Liver (tissue), 10 donors: ENCODE measurements around the gene CHTF8. TPM values are rescaled to one million over a fixed set of nuclear protein-coding genes. Genes with fewer than 3 reads are reported as not detected.

Experiments
- DNase-seq: peaks from one replicate; pipeline ENCODE4 v3.0.0-alpha.2; 2017; ENCODE audit warnings: low spot score
- H3K27ac ChIP-seq, 2 donors: one replicate each; pipeline ENCODE4 v1.7.0; 2013; ENCODE audit warnings: inconsistent platforms in 2 of 2, low read length in 2 of 2, control low read depth in 1 of 2, low read depth in 1 of 2, mild to moderate bottlenecking in 1 of 2
- H3K27me3 ChIP-seq, 4 donors: one replicate each; pipeline versions ENCODE4 v1.6.1 to v1.7.0; 2013; ENCODE audit warnings: low read length in 3 of 4, inconsistent platforms in 1 of 4, mild to moderate bottlenecking in 1 of 4, moderate library complexity in 1 of 4; ENCODE audit not compliant: control insufficient read depth in 4 of 4, insufficient read depth in 4 of 4
- H3K36me3 ChIP-seq, 4 donors: one replicate each; pipeline versions ENCODE4 v1.6.1 to v1.7.0; 2013; ENCODE audit warnings: low read length in 3 of 4, mild to moderate bottlenecking in 3 of 4, low read depth in 1 of 4, moderate library complexity in 1 of 4; ENCODE audit not compliant: control insufficient read depth in 4 of 4, insufficient read depth in 3 of 4
- H3K4me1 ChIP-seq, 4 donors: one replicate each; pipeline versions ENCODE4 v1.6.1 to v1.7.0; 2013; ENCODE audit warnings: low read length in 3 of 4, mild to moderate bottlenecking in 3 of 4, moderate library complexity in 1 of 4; ENCODE audit not compliant: control insufficient read depth in 4 of 4, insufficient read depth in 4 of 4
- H3K4me3 ChIP-seq, 3 donors: one replicate each; pipeline versions ENCODE4 v1.6.1 to v1.7.0; 2013; ENCODE audit warnings: low read length in 3 of 3, control low read depth in 1 of 3, low read depth in 1 of 3, mild to moderate bottlenecking in 1 of 3
- H3K9ac ChIP-seq, 2 donors: one replicate each; pipeline ENCODE4 v1.7.0; 2013; ENCODE audit warnings: low read length in 2 of 2, mild to moderate bottlenecking in 2 of 2, moderate library complexity in 2 of 2, control low read depth in 1 of 2, low read depth in 1 of 2
- H3K9me3 ChIP-seq, 4 donors: one replicate each; pipeline versions ENCODE4 v1.6.1 to v1.7.0; 2013; ENCODE audit warnings: low read length in 3 of 4; ENCODE audit not compliant: control insufficient read depth in 4 of 4
- FOXA1 ChIP-seq: IDR thresholded peaks from 2 replicates; pipeline ENCODE4 v1.6.1; 2016; ENCODE audit warnings: antibody characterized with exemption
- GABPA ChIP-seq, 2 donors: IDR thresholded peaks in 1 of 2; conservative IDR thresholded peaks in 1 of 2; 2 replicates each; pipeline ENCODE4 v1.6.1; 2016; ENCODE audit warnings: antibody characterized with exemption in 2 of 2, mild to moderate bottlenecking in 1 of 2, moderate library complexity in 1 of 2
- HNF4A ChIP-seq, 2 donors: conservative IDR thresholded peaks; 2 replicates each; pipeline ENCODE4 v1.6.1; 2016; ENCODE audit warnings: antibody characterized with exemption in 2 of 2, mild to moderate bottlenecking in 2 of 2
- JUND ChIP-seq, 2 donors: IDR thresholded peaks; 2 replicates each; pipeline ENCODE4 v1.6.1; 2016; ENCODE audit warnings: antibody characterized with exemption in 2 of 2
- RXRA ChIP-seq, 2 donors: IDR thresholded peaks; 2 replicates each; pipeline ENCODE4 v1.6.1; 2017 to 2018; ENCODE audit warnings: antibody characterized with exemption in 2 of 2, mild to moderate bottlenecking in 1 of 2
- WGBS: extraction: QIAGEN DNeasy Blood & Tissue Kit; methylation state at CpG from one replicate; pipeline ENCODE4 v1.1.7; 2013; 5-methylcytosine and 5-hydroxymethylcytosine counted together
- polyA plus RNA-seq, 2 donors: library from polyadenylated mRNA; stranded (reverse) in 1 of 2; unstranded in 1 of 2; fragments of 200-250 nt in 1 of 2; fragments of >200 nt in 1 of 2; fragmentation: Nextera tagmentation in 1 of 2; extraction: Ambion mirVana in 1 of 2; gene quantifications; one replicate each; pipeline versions ENCODE4 v1.2.1 to v1.2.3, GENCODE V29; 2013 to 2015
- small RNA-seq: library from RNA; depleted of rRNA; stranded (forward); fragments of <200 nt; gene quantifications from one replicate; pipeline ENCODE3, GENCODE V24; 2014
- total RNA-seq, 2 donors: library from RNA; depleted of rRNA; stranded (reverse); fragments of >200 nt; gene quantifications; one replicate each; pipeline ENCODE4 v1.2.3, GENCODE V29; 2014
- TF ChIP-seq, protein P1 (sequence below): fragments of 150-350 bp; IDR thresholded peaks from 2 replicates; pipeline ENCODE4 v1.5.1; 2017; ENCODE audit warnings: improper control_type of control experiment, low read depth, low read length; ENCODE audit not compliant: missing input control
- TF ChIP-seq, protein P2 (sequence below): IDR thresholded peaks from 2 replicates; pipeline ENCODE4 v1.6.1; 2016; ENCODE audit warnings: antibody characterized with exemption, mild to moderate bottlenecking
- donor health status: healthy.
- donor health status: healthy.
- donor health status: healthy.
- donor health status: healthy.
- donor health status: healthy.

CHTF8 gene
- total and polyA plus RNA-seq, 4 donors, result 15.2 to 56.9 (median 51.6) TPM

DNA sequence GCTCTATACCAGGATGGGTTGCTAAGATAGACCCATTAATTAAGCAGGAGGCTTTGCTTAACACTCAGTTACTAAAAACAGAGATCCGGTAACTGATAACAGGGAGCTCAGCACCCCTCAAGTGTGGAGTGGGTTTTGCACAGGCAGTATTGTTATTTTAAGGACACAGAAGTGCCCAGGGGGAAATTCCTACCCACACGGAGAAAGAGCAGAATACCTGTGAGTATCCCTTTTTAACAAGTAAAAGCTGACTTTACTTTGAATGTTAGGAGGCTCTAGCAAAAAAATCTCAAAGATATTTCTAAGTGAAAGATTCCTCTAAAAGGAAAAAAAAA lies 59.8 kb downstream of the CHTF8 start:
- Histone ChIP-seq H3K9me3 (no peaks in the 10 kb centered on the region), H3K4me3 (no peak overlapping the region), H3K4me1 (no peaks in the 10 kb centered on the region), H3K36me3 (no peaks in the 10 kb centered on the region), H3K9ac (no peak overlapping the region), H3K27ac (no peak overlapping the region), H3K27me3 (no peaks in the 10 kb centered on the region)
- WGBS, result 86% methylated on average over 2 of the region's 2 CpGs
- DNase-seq, result no peak
- TF ChIP-seq HNF4A (conservative IDR thresholded peaks at IDR 0.05) (no peak), RXRA (IDR thresholded peaks at IDR 0.05) (no peak)

DNA sequence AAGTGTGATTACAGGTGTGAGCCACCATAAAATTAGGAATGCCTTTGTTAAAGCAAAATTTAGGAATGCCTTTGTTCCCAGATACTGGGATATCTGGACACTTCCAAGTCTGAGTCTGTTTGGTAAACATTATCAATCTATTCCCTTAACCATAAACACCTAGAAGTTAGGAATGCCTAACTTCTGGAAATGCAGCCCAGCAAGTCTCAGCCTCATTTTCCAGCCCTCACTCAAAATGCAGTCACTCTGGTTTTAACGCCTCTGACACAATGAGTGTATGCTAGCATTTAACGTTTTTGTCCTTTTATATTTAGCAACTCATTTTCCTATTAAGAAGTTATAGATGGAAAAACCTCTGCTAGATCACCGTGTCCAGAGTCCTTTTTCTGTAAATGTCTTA lies 61.4 kb downstream of the CHTF8 start:
- no peak overlapping the region for H3K9ac ChIP-seq
- H3K4me3 ChIP-seq, result no peak overlapping the region
- no peak for DNase-seq
- H3K27me3 ChIP-seq, result no peaks in the 10 kb centered on the region
- 86% methylated on average over 3 of the region's 3 CpGs for WGBS
- no peaks in the 10 kb centered on the region for H3K4me1 ChIP-seq
- TF ChIP-seq HNF4A (conservative IDR thresholded peaks at IDR 0.05) (no peak), GABPA (IDR thresholded peaks at IDR 0.05 in 1 of 2, conservative IDR thresholded peaks at IDR 0.05 in 1 of 2) (no peak), FOXA1 (no peak)
- no peaks in the 10 kb centered on the region for H3K9me3 ChIP-seq
- H3K36me3 ChIP-seq, result no peaks in the 10 kb centered on the region
- H3K27ac ChIP-seq, result no peak overlapping the region

DNA sequence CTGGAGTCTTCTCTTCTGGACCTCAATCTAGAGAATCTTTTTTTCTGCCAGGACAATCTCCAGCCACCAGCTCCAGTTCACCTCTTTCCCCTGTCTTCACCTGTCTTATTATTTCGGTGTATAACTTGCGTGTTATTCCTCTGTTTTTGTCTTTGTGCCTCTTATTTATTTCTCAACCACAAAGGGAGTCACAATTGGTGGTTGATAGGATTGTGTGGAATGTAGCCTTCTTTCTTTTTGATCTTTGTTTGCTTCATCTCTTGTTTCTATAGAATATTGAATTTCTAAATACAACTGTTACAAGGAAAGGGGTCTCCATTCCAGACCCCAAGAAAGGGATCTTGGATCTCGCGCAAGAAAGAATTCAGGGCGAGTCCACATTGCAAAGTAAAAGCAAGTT lies 62.9 kb downstream of the CHTF8 start:
- no peak for DNase-seq
- Histone ChIP-seq H3K36me3 (peaks cover 0 to 3% (median 0%) of the 10 kb centered on the region in 4 donors), H3K27ac (no peak overlapping the region), H3K4me1 (no peaks in the 10 kb centered on the region), H3K27me3 (no peaks in the 10 kb centered on the region), H3K9me3 (no peaks in the 10 kb centered on the region), H3K4me3 (no peak overlapping the region), H3K9ac (no peak overlapping the region)
- 97% methylated on average over 5 of the region's 5 CpGs for WGBS
- TF ChIP-seq JUND (IDR thresholded peaks at IDR 0.05), result no peak
- TF ChIP-seq, protein P1, sequence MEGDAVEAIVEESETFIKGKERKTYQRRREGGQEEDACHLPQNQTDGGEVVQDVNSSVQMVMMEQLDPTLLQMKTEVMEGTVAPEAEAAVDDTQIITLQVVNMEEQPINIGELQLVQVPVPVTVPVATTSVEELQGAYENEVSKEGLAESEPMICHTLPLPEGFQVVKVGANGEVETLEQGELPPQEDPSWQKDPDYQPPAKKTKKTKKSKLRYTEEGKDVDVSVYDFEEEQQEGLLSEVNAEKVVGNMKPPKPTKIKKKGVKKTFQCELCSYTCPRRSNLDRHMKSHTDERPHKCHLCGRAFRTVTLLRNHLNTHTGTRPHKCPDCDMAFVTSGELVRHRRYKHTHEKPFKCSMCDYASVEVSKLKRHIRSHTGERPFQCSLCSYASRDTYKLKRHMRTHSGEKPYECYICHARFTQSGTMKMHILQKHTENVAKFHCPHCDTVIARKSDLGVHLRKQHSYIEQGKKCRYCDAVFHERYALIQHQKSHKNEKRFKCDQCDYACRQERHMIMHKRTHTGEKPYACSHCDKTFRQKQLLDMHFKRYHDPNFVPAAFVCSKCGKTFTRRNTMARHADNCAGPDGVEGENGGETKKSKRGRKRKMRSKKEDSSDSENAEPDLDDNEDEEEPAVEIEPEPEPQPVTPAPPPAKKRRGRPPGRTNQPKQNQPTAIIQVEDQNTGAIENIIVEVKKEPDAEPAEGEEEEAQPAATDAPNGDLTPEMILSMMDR, result no peak
- TF ChIP-seq, protein P2, sequence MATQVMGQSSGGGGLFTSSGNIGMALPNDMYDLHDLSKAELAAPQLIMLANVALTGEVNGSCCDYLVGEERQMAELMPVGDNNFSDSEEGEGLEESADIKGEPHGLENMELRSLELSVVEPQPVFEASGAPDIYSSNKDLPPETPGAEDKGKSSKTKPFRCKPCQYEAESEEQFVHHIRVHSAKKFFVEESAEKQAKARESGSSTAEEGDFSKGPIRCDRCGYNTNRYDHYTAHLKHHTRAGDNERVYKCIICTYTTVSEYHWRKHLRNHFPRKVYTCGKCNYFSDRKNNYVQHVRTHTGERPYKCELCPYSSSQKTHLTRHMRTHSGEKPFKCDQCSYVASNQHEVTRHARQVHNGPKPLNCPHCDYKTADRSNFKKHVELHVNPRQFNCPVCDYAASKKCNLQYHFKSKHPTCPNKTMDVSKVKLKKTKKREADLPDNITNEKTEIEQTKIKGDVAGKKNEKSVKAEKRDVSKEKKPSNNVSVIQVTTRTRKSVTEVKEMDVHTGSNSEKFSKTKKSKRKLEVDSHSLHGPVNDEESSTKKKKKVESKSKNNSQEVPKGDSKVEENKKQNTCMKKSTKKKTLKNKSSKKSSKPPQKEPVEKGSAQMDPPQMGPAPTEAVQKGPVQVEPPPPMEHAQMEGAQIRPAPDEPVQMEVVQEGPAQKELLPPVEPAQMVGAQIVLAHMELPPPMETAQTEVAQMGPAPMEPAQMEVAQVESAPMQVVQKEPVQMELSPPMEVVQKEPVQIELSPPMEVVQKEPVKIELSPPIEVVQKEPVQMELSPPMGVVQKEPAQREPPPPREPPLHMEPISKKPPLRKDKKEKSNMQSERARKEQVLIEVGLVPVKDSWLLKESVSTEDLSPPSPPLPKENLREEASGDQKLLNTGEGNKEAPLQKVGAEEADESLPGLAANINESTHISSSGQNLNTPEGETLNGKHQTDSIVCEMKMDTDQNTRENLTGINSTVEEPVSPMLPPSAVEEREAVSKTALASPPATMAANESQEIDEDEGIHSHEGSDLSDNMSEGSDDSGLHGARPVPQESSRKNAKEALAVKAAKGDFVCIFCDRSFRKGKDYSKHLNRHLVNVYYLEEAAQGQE, result no peak

Small RNA genes within 50 kb of the gene (small RNA-seq; reads per million reads assigned to genes)
- gene RNU6-22P, result not detected

Other genes starting within 250 kb of the CHTF8 start
- under 1 TPM; 0.09 to 0.75 TPM for gene HAS3, start 26.9 kb downstream of the CHTF8 start, total RNA-seq
- under 1 TPM; 0.19 to 0.32 TPM for gene HAS3, start 26.9 kb downstream of the CHTF8 start, polyA plus RNA-seq
- gene UTP4, start 61 bp upstream of the CHTF8 start, total RNA-seq, result 10 to 100 TPM; 11.3 to 13.8 TPM
- gene UTP4, start 61 bp upstream of the CHTF8 start, polyA plus RNA-seq, result 10 to 100 TPM; 11.9 to 12.9 TPM
- 1 to 10 TPM; 5.6 to 7.8 TPM for gene SNTB2, start 54.6 kb upstream of the CHTF8 start, total RNA-seq
- 1 to 10 TPM; 2.1 to 2.6 TPM for gene SNTB2, start 54.6 kb upstream of the CHTF8 start, polyA plus RNA-seq
- 10 to 100 TPM; 13.3 to 15.2 TPM for gene VPS4A, start 178.8 kb upstream of the CHTF8 start, total RNA-seq
- 10 to 100 TPM; 13.7 to 15.7 TPM for gene VPS4A, start 178.8 kb upstream of the CHTF8 start, polyA plus RNA-seq
- 10 to 100 TPM; 16.8 to 31.3 TPM for gene PDF, start 198.0 kb upstream of the CHTF8 start, total RNA-seq
- gene PDF, start 198.0 kb upstream of the CHTF8 start, polyA plus RNA-seq, result 10 to 100 TPM; 22.2 to 24.0 TPM
- 10 to 100 TPM; 28.8 to 37.4 TPM for gene COG8, start 207.0 kb upstream of the CHTF8 start, total RNA-seq
- 10 to 100 TPM; 11.2 to 19.6 TPM for gene COG8, start 207.0 kb upstream of the CHTF8 start, polyA plus RNA-seq
- 10 to 100 TPM; 11.7 to 14.0 TPM for gene NIP7, start 207.2 kb upstream of the CHTF8 start, total RNA-seq
- gene NIP7, start 207.2 kb upstream of the CHTF8 start, polyA plus RNA-seq, result 10 to 100 TPM in 1 of 2 donors, 1 to 10 TPM in 1; 7.4 to 10.5 TPM
- gene TMED6, start 219.2 kb upstream of the CHTF8 start, total RNA-seq, result 10 to 100 TPM; 10.6 to 46.2 TPM
- 10 to 100 TPM in 1 of 2 donors, under 1 TPM in 1; 0.18 to 11.4 TPM for gene TMED6, start 219.2 kb upstream of the CHTF8 start, polyA plus RNA-seq